ENCODE measurements around the gene CNTN4.

Gene CNTN4

DNA sequence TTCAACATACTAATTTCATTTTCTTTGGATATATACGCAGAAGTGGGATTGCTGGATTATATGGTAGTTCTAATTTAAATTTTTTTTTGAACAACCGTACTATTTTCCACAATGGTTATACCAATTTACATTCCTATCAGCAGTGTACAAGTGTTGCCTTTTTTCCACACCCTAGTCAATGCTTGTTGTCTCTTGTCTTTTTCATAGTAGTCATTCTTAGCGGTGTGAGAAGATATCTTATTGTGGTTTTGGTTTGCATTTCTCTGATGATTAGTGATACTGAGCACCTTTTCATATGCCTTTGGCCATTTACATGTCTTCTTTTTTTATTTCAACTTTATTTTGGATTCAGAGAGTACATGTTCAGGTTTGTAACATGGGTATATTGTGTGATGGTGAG is 858.4 kb downstream of the CNTN4 start:
- no peak overlapping the region for H3K4me3 ChIP-seq (ENCODE audit: low read length)
- TF ChIP-seq, protein P1, sequence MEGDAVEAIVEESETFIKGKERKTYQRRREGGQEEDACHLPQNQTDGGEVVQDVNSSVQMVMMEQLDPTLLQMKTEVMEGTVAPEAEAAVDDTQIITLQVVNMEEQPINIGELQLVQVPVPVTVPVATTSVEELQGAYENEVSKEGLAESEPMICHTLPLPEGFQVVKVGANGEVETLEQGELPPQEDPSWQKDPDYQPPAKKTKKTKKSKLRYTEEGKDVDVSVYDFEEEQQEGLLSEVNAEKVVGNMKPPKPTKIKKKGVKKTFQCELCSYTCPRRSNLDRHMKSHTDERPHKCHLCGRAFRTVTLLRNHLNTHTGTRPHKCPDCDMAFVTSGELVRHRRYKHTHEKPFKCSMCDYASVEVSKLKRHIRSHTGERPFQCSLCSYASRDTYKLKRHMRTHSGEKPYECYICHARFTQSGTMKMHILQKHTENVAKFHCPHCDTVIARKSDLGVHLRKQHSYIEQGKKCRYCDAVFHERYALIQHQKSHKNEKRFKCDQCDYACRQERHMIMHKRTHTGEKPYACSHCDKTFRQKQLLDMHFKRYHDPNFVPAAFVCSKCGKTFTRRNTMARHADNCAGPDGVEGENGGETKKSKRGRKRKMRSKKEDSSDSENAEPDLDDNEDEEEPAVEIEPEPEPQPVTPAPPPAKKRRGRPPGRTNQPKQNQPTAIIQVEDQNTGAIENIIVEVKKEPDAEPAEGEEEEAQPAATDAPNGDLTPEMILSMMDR (IDR thresholded peaks at IDR 0.05; ENCODE audit: insufficient read depth, low read depth, low read length, missing control alignments) = no peak
- no peak for DNase-seq (ENCODE audit: low read depth)

DNA sequence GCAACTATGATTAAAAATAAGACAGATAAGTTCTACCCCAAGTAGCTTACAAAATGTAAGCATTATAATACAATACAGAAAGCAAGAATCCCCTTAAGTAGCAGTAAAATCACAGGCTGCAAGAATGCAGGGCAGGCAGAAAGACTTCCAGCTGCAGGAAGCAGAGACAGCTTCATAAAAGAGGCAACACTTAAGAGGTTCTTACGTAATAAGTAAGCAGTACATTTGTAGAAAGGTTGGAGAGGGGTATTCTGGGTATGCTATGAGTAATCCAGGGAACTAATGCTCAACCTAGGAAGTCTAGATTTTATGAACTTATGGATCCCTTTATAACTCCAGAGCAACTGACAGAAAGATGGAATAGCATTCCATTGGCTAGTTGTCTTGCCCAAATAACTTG is 859.9 kb downstream of the CNTN4 start:
- TF ChIP-seq, protein P1 (IDR thresholded peaks at IDR 0.05; ENCODE audit: insufficient read depth, low read depth, low read length, missing control alignments) = no peak
- H3K4me3 ChIP-seq (ENCODE audit: low read length) = no peak overlapping the region
- DNase-seq (ENCODE audit: low read depth) = no peak

DNA sequence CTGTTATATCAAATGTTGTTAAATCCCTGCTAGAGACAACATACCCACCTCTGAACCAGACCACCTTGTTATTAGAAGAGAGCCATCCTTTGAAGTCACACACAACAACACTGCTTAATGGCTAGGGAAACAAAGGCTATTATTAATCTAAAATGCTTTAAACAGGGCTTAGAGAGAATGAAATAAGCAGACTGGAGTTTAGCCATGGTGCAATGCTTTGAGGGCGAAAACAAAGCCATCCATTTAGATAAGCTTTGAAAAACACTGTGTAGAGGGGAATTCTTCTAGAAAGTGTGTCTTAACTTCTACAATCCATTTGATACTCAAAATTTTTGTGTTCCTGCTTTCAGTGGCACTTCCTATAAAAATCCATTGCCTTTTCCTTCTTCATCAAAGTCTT is 862.9 kb downstream of the CNTN4 start:
- no peak overlapping the region for H3K4me3 ChIP-seq (ENCODE audit: low read length)
- TF ChIP-seq, protein P1 (IDR thresholded peaks at IDR 0.05; ENCODE audit: insufficient read depth, low read depth, low read length, missing control alignments) = no peak
- no peak for DNase-seq (ENCODE audit: low read depth)

DNA sequence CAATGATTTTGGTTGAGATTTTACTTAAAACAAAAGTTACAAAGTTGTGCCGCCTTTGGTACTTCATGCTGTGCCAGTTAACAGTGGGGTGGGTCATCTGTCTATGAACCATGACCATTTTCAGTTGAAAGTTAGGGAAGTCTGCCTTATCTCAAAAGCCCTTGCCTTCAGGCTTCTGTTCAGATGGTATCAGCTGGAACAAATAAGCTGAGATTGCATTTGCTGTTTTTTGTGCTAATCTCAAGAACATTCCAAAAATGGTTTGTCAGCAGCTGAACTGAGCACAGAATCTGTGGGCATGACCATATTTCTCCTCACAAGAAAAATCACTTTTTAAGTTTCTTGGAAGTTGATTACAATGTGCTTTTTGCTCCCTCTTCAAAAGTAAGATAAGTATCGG is 869.2 kb downstream of the CNTN4 start:
- no peak overlapping the region for H3K4me3 ChIP-seq (ENCODE audit: low read length)
- DNase-seq (ENCODE audit: low read depth) = no peak
- TF ChIP-seq, protein P1 (IDR thresholded peaks at IDR 0.05; ENCODE audit: insufficient read depth, low read depth, low read length, missing control alignments) = no peak

DNA sequence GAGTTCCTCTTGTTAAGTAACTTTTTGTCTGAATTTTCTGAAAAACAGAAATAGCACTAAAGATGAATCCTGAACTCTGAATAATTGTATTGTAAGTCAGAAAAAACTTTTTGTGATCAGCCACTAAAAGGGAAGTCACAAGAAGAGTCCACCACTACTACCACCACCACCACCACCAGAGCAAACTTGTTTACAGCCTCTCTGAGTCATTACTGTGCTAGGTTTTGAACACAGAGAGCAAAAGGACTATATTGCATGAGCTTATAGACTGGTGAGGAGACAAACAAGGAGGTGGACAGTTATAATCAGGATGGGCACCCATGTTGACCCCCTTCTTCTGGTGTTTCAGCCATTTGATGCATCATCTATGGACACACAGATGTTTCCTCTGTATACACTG is 869.8 kb downstream of the CNTN4 start:
- no peak overlapping the region for H3K4me3 ChIP-seq (ENCODE audit: low read length)
- no peak for DNase-seq (ENCODE audit: low read depth)
- TF ChIP-seq, protein P1 (IDR thresholded peaks at IDR 0.05; ENCODE audit: insufficient read depth, low read depth, low read length, missing control alignments) = no peak

DNA sequence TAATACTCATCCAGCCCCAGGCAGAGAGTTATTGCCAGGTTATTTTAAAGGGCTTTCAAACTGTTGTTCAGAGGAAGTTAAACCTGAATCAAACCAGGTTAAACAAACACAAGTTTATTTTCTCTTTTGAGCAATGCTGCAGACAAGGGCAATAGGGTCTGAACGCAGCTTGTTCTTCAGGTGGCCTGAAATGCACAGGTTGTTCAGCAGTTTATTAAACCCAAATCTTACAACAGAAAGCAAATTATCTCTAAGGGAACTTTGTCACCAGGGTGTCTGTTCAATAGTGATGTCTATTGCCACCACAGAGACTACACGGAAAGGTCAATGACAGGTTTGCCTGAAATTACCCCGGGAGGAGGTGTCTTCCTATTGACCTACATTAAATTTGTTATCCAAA is 877.5 kb downstream of the CNTN4 start:
- H3K4me3 ChIP-seq (ENCODE audit: low read length) = no peak overlapping the region
- TF ChIP-seq, protein P1 (IDR thresholded peaks at IDR 0.05; ENCODE audit: insufficient read depth, low read depth, low read length, missing control alignments) = no peak
- DNase-seq (ENCODE audit: low read depth) = no peak

DNA sequence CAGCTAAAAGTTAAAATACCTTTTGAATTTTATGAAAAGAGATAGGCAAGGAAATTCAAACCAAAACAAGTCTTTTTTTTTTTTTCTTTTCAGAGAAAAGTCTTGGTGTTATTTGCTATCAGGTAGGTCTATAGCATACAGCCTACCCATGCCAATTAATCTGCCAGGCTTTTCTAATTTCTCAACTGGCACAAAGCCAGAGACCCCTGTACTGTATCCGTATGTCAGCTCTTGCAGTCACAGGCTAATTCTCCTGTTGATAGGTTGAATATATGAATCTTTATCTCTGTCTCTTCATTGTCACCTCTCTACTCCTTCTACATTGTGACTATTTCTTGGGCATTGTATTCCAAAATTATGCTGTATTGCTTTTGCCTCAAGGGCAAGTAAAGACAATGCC is 878.1 kb downstream of the CNTN4 start:
- no peak for DNase-seq (ENCODE audit: low read depth)
- TF ChIP-seq, protein P1 (IDR thresholded peaks at IDR 0.05; ENCODE audit: insufficient read depth, low read depth, low read length, missing control alignments) = no peak
- no peak overlapping the region for H3K4me3 ChIP-seq (ENCODE audit: low read length)

Measured in epithelial cell of esophagus (primary cell).